GM23248 (cell line): ENCODE measurements around the gene RACK1.

ENCODE experiments used
- EZH2 ChIP-seq: fragments of 200-600 bp; sonication (generic); IDR thresholded peaks from 2 replicates; pipeline ENCODE4 v1.6.1; 2018; ENCODE audit warnings: antibody characterized with exemption, mild to moderate bottlenecking; ENCODE audit not compliant: insufficient read depth, poor library complexity, severe bottlenecking
- EZH2phosphoT487 ChIP-seq: fragments of 200-600 bp; sonication (generic); IDR thresholded peaks from 2 replicates; pipeline ENCODE4 v1.6.1; 2018; ENCODE audit warnings: antibody characterized with exemption, moderate library complexity, mild to moderate bottlenecking, low read depth; ENCODE audit not compliant: insufficient read depth

DNA sequence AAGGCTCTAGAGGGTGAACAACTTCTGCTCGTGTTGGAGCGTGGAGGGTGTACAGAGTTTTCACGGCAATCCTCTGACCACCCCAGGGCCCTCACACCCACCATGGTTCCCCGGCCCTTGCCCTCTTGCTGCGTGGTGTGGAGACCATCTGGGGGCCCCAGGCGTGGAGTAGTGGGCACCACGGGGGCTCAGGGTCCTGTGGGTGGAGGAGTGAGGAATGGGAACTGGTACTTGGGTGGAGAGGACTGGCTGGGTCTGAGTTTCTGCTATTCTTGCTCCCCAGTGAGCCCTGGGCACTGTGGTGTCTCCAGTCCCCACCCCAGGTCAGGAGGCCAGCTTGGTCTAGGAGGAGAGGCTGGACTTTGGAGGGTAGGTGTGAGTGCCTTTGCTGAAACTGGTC is 39.2 kb upstream of the RACK1 start:
- TF ChIP-seq EZH2 (no peak), EZH2phosphoT487 (no peak)
